Stimulated activated CD4-positive, alpha-beta T cell treated with anti-CD3 and anti-CD28 coated beads, Interleukin-15, amount 100 ng/mL, for 24 hours (primary cell): ENCODE results near the gene CNEP1R1.

ENCODE experiments used
- DNase-seq: peaks from one replicate; pipeline ENCODE4 v3.0.0-alpha.2; 2020

Gene CNEP1R1

DNA sequence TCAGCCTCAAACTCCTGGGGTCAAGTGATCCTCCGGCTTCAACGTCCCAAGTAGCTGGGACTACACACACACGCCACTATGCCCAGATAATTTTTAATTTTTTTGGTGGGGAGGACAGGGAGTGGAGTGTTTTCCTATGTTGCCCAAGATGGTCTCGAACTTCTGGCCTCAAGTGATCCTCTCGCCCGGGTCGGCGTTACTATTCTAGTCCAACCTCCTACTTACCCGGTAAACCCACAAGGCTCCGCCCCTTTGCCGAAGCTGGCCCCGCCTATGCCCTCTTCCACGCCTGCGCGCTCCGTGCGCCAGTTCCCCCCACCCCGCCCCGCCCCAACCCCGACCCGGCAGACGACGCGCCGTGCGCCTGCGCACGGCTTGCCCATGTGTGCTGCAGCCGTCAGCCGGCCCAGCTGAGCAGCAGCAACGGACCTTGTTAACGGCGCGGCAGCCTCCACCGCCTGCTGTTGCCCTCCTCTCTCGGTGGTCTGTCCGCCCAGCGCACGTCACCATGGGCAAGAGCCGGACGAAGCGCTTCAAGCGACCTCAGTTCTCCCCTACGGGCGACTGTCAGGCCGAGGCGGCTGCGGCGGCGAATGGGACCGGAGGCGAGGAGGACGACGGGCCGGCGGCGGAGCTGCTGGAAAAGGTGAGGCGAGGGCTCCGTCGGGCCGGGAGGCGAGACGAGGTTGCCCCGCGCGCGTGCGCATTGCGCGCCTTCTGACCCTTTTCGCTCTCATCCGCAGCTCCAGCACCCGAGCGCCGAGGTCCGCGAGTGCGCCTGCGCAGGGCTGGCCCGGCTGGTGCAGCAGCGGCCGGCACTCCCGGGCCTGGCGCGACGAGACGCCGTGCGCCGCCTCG is 40.8 kb downstream of the CNEP1R1 start, which contains the start of gene HEATR3:
Gene HEATR3 (plus strand): TSS at position 347 of the 858 bp plus-strand sequence. CDS start 162 bp downstream, at position 509.
- peak; percentile 95 for DNase-seq

DNA sequence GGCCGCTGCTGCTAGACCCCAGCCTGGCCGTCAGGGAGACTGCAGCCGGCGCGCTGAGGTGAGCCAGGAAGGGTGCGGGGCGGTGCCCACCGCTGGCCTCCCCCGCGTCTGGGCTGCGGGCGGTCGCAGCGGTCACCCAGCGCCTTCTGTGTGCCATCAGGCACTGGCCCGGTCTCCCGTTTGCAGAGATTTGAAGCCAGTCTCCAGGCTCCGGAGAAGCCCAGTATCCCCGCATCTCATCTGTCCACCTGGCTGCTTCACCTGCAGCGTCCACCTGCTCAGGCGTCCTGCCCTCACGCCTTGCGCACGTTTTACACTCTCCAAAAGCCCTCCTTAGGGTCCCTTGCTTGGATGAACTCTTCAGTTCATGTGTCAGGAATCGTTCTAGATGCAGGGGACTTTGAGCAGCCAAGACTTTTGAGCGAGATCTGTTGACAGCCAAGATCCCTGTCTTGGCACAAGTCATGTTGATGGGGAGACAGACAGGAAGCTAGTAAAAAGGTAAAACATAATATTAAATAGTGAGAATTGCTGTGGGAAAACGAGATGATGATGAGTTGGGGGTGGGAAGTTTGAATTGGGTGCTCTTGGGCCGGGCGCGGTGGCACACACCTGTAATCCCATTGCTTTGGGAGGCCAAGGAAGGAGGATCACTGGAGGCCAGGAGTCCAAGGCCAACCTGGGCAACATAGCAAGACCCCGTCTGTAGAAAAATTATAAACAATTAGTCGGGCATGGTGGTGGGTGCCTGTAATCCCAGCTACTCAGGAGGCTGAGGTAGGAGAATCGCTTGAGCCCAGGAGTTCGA is 41.7 kb downstream of the CNEP1R1 start:
- DNase-seq = no peak

DNA sequence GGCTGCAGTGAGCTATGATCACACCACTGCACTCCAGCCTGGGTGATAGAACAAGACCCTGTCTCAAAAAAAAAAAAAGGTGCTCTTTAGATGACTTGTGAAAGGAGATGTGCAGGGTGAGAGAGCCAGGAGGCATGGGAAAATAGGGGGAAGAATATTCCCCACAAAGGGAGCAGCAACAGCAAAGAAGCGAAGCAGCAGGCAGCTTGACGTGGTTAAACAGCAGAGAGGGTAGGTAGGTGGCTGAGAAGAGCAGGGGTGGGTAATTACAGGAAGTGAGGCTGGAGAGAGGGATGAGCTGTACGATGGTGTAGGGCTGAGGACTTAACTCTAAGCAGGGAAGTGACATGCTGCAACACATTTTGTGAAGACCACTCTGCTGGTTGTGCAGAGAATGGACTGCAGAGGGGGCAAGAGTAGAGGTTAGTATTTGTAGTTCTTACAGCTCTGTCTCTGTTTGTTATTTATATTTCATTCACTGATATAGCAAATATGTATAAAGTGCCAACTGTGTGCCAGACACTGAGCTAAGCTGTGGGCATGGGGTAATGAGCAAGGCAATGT is 42.3 kb downstream of the CNEP1R1 start:
- peak; percentile 26 for DNase-seq

DNA sequence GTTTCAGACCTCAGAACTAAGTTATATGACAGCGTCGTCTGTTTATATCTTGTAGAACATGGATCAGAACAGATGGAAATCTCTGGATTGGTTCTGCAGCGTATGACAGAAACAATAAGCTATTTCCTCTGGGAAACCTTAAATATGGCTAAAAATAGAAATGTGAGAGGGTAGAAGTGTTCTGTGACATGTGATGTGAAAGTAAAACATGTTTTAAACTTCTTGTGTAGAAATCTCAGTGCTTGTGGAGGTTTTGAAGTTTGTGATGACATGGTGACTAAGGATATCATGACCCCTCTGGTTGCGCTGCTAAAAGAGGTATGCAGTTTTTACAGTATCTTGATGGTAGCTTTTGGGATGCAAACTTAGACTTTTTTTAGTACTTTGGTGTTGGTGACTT is 43.5 kb downstream of the CNEP1R1 start:
- no peak for DNase-seq

DNA sequence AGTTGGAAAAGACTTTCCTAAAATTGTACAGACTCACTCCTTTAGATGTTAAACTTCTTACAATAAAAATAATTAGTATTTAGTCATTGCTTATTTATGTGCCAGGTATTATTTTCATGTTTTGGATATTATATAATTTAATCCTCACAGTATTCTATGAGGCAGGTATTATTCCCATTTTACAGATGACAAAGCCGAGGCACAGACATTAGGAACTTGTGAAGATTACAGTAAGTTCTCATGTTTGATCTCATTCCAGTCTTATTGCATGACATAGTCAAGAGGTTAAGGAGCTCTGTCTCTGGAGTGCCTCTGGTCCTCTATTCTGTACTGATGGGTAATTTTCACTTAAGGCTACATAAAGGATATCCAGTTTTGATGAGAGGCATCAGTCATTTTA is 44.0 kb downstream of the CNEP1R1 start:
- no peak for DNase-seq

DNA sequence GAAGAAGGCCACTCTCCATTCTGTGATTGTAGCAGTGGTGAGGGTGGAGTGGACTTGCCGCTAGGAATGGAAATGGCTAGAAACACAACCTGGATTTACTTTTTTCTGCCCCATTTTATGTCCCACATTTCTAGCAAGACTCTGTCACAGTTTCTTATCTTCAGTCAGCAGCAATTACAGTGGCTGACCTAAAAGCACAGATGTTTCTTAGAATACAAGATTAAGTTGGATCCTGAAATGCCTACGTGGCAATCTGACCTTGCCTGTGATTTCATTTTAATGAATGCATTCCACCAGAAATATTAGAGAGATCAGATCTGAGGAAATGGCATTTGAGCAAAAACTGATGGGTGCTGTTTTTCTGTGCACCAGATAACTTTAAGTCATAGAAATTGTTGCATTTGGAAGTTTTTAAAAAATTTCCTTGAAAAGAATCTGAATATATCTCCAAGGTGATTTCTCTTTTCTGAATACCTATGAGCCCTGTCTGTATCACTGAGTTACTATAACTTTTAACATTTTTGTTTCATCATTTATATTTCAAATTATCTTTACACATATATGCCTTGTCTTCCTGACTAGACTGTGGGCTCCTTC is 46.1 kb downstream of the CNEP1R1 start:
- no peak for DNase-seq

DNA sequence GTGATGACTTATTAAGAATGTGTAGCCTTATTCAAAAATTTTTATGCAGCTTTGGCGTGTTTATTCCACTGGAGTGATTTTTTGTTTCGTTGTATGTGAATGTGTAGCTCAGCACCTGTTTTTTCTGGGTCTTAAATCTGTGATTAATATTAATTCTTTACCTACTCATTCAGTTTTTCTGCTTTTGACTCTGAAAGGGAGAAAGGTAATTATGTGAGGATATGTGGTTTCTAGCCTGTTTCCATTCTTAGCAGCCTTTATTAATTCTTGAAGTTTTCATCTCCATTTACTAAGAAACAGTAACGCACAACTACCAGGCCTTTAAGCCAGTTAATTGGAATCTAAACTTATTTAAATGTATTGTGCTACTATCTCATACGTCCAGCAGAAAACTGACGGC is 47.7 kb downstream of the CNEP1R1 start:
- no peak for DNase-seq

DNA sequence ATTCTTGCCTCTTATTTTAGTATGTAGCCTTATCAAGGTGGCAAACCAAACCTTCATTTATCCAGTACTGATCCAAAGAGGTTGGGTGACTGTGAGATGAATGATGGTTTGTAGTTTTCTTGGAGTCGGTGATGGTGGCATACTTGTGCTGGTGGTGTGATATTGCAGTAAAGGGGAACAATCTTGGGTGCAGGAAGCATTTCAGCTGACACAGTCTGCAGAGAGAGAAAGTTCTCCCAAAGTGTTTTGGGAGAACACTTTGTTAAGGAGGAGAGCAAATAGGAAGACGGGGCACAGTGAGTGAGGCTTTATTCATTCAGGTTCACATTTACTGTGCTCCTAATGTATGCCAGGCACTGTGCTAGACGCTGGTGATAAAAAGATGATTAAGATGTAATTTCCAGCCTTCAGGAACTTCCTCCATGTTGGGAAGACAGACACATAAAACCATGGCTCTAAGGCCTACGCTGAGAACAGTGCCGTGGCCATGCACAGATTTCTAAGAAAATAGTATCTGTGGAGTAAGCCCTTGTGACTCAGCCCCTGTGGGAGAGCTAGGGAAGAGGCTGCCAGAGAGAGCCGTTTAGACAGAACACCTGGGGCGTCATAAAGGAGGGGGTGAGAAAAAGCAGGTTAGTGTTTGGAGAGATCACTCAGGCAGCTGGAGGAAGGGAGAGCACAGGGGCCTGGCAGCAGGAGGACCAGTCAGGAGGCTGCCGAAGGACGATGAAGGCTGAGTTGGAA is 54.5 kb downstream of the CNEP1R1 start:
- DNase-seq = no peak

DNA sequence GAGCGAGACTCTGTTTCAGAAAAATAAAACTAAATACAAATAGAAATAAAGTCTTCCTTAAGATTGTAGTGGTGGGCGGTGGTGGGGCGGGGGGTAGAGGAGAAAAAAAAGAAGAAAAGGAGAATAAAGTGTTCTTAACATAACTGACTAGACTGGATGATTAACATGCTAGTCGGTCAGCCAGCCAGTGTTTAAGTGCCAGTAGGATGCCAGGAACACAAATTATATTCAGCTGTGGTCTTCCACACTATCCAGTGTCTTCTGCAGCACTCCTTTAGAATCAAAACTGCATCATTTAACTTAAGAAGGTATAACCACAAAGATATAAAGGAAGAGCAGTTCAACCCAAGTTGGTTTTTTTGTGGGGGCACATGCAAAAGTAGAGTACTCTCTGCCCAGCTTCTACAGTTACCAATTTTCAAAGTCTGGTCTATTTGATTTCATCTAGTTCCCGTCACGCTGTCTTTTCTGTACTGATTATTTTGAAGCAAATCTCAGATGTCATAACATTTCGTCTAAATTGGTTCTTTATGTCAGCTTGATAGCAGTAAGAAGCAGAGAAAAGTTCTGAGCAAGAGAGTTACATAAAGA is 56.5 kb downstream of the CNEP1R1 start:
- no peak for DNase-seq

DNA sequence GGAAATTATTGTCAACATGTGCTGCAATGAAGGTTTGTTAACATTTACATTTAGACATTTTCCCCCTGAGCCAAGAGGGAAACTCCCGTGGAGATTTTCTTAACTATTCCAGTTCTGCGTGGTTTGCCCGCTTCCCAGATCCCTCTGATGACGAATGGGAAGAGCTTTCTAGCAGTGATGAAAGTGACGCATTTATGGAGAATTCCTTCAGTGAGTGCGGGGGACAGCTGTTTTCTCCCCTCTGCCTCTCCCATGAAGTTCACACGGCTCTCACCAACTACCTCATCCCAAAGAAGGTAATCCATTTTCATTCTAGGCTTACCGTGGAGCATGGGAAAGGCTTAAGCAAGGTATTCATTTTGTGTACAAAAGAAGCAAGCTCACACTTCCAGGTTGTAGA is 59.0 kb downstream of the CNEP1R1 start:
- DNase-seq = no peak

DNA sequence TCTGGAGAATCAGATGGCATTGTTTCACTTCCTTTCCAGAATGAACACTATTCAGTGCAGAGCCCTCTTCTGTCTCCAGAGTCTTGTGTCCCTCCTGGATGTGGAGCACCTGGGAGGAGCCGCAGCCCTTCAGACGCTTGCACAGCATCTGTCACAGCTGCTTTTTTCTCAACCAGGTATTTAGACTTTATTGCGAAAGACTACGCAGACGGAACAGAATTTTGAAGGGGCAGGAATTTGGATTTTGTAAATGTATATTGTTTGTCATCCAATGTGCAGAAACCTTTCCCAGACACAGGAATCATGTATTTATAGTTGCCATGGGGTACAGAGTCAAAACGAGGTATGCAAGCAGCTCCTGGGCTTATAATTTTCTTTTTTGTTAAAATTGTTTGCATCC is 61.2 kb downstream of the CNEP1R1 start:
- no peak for DNase-seq
